SJCRH30 (cell line): ENCODE data around the gene CTBS. TPM values are rescaled to one million over a fixed set of nuclear protein-coding genes. Genes with fewer than 3 reads are reported as not detected.

ENCODE experiments used
- DNase-seq, 2 experiments: peaks; one replicate each; pipeline ENCODE4 v3.0.0-alpha.2; 2015 to 2020
- H3K27ac ChIP-seq: fragments of 250-450 bp; sonication (Bioruptor Pico); 2 replicates; pipeline ENCODE4 v1.5.1; 2020; ENCODE audit warnings: mild to moderate bottlenecking, moderate library complexity
- H3K27me3 ChIP-seq: fragments of 250-450 bp; sonication (Bioruptor Pico); 2 replicates; pipeline ENCODE4 v1.5.1; 2020; ENCODE audit warnings: mild to moderate bottlenecking, moderate library complexity
- H3K36me3 ChIP-seq: fragments of 250-450 bp; sonication (Bioruptor Pico); 2 replicates; pipeline ENCODE4 v1.5.1; 2020; ENCODE audit warnings: mild to moderate bottlenecking, moderate library complexity
- H3K4me1 ChIP-seq: fragments of 250-450 bp; sonication (Bioruptor Pico); 2 replicates; pipeline ENCODE4 v1.5.1; 2020; ENCODE audit warnings: mild to moderate bottlenecking, moderate library complexity
- H3K4me3 ChIP-seq: fragments of 250-450 bp; sonication (Bioruptor Pico); 2 replicates; pipeline ENCODE4 v1.5.1; 2020; ENCODE audit warnings: mild to moderate bottlenecking, moderate library complexity
- H3K9me3 ChIP-seq: fragments of 250-450 bp; sonication (Bioruptor Pico); replicated peaks from 2 replicates; pipeline ENCODE4 v1.5.1; 2020; ENCODE audit warnings: mild to moderate bottlenecking, moderate library complexity
- total RNA-seq: library from RNA; depleted of rRNA; stranded (reverse); fragments of >200 nt; shearing (Covaris generic); gene quantifications from 2 replicates; pipeline ENCODE4 v1.2.3, GENCODE V29; 2014; rRNA removed

Gene CTBS
- total RNA-seq, 1 experiment from 2014 or later, result 5.3 TPM

- H3K36me3 ChIP-seq, result peaks cover 11% of the 10 kb centered on the region
- no peaks in the 10 kb centered on the region for H3K27me3 ChIP-seq
- H3K27ac ChIP-seq, result peak within 1 kb of the TSS; percentile 82
- peak within 1 kb of the TSS; percentile 76 for H3K4me3 ChIP-seq
- H3K4me1 ChIP-seq, result peaks cover 12% of the 10 kb centered on the region
- DNase-seq, result peak; percentile 98
- no peaks in the 10 kb centered on the region for H3K9me3 ChIP-seq
These were observed 68.1 kb downstream of the CTBS start, which contains the start of the genes GNG5 and SPATA1 for GRCh38 chr1:84506002-84506728. TSS of gene GNG5 (minus strand) at chr1:84506581. CDS start at chr1:84506091, 490 bp downstream. TSS of gene SPATA1 (plus strand) at chr1:84506386. CDS start at chr1:84516360, 9,974 bp downstream.

GRCh38 chr1:84505493-84506001 is 68.7 kb downstream of the CTBS start:
- DNase-seq, result peak; percentile 68 to 79
- Histone ChIP-seq H3K27ac (peak overlapping the region; percentile 82), H3K36me3 (peaks cover 16% of the 10 kb centered on the region), H3K9me3 (no peaks in the 10 kb centered on the region), H3K4me3 (peak overlapping the region; percentile 76), H3K27me3 (no peaks in the 10 kb centered on the region), H3K4me1 (peaks cover 12% of the 10 kb centered on the region)

DNA sequence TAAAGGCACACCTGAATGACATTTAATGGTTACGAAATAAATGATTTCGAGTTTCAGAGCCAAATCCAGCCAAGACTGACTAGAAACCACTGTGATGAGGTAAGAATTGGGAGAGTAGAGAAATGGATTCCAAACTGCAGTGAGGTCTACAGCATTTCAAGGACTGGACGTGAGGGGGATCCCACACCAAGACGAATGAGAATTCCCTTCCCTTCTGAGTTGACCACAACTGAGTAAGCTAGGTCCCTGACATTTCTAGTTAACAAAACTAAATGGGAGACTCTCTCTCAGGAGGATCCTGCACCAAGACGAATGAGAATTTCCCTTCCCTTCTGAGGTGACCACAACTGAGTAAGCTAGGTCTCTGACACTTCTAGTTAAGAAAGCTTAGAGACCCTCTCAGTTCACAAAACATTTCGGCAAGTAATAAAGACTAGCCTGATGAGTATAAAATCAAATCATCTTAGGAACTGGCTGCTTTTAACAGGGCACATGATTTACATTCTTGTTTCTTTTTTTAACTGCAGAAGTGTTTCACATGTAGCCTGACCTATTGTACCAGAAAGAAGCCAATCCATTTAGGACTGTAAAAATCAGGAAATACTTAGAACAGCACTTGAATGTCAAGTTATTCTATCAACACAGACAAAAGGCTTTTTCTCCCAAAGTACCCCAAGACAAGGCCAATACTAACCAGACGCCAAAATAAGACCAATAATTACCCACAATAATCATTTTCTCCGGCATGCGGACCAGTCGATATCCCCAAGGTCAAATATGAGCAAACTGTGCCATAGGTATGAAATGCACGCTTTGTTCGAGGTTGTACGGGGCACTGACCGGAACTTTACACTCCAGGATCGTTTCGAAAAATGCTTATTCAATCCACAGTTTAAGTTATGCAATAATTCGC is 69.4 kb downstream of the CTBS start:
- Histone ChIP-seq H3K9me3 (no peaks in the 10 kb centered on the region), H3K27me3 (no peaks in the 10 kb centered on the region), H3K4me1 (peaks cover 12% of the 10 kb centered on the region), H3K36me3 (peaks cover 22% of the 10 kb centered on the region), H3K27ac (peak overlapping the region; percentile 82), H3K4me3 (peak overlapping the region; percentile 76)
- DNase-seq, result peak; percentile 8 to 44

DNA sequence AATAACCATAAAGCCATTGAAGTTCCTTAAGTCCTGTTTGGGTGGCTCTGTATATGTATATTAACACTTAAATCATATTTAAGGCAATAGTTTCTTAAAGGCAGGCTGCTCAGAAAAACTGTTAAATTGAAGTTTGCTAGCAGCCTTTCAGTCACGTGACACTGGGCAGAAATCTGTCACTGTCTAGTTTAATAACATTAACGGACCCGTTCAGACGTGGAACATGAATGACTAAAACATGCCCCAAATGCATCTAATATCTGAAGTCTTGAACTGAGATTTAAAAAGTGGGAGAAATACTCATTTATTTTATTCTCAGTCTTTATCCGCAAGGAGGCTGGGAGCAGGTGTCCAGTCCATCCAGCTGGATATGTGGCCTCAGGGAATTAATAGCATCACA is 71.3 kb downstream of the CTBS start:
- H3K27ac ChIP-seq, result no peak overlapping the region
- DNase-seq, result no peak
- H3K36me3 ChIP-seq, result peaks cover 41% of the 10 kb centered on the region

More for the DNA sequence above, 71.3 kb downstream of the CTBS start:
- H3K9me3 ChIP-seq, result no peaks in the 10 kb centered on the region
- H3K4me1 ChIP-seq, result peaks cover 12% of the 10 kb centered on the region
- no peaks in the 10 kb centered on the region for H3K27me3 ChIP-seq
- no peak overlapping the region for H3K4me3 ChIP-seq

Other genes with a start within 250 kb of the CTBS start
- not detected in 2 replicates for gene DNASE2B, start 176.0 kb downstream of the CTBS start, total RNA-seq
- 72.8 and 79.6 TPM in 2 replicates for gene RPF1, start 95.2 kb downstream of the CTBS start, total RNA-seq
- 0.97 TPM in 1 of 2 replicates, not detected in the other for gene SPATA1, start 68.1 kb downstream of the CTBS start, total RNA-seq
- 149 and 152 TPM in 2 replicates for gene GNG5, start 67.9 kb downstream of the CTBS start, total RNA-seq
- 23.9 and 27.2 TPM in 2 replicates for gene SSX2IP, start 116.0 kb upstream of the CTBS start, total RNA-seq